GM18870 (cell line): ENCODE results near the gene ALDH16A1.

ENCODE experiments used
- ATAC-seq: cut with Tn5 transposase; IDR thresholded peaks from one replicate; pipeline ENCODE4 v1.9.1; 2021; ENCODE audit warnings: moderate library complexity; ENCODE audit not compliant: unreplicated experiment

The ALDH16A1 gene

DNA sequence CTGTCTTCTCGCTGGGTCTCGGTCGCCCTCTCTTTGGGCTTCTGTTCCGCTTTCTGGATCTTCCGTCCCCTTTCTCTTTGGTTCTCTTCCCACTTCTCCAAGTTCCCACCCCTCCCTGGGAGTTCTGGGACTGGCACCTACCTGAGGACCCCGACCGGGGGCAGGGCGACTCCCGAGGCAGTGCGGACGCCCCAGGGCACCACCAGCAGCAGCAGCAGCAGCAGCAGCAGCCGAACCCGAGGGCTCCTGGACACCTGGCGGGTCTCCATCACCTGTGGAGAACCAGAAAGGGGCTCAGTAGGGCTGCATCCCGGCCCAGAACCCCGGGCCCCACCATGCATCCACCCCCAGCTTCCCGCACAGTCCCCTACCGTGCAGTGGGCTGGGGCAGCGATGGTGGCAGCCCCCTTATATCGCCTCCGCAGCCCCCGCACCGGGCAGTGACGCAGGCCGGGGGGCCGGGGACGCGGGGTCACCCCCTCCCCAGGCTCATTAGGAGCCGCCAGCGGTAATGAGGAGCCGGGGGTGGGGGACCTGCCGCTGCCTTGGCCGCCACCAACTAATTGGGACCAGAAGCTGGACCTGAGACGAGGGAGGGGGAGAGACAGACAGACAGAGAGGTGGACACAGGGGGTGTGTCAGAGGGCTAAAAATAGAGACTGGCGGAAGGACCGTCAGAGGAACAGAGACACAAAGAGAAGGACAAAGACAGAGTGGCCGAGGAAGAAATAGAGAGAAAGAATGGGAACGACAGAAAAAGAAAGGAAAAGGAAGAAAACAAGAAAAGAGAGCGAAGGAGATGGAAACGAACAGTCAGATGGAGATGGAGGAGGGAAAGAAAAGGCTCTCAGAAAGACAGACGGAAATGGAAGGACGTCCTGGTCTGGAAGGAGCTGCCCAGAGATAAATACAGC is 29.7 kb upstream of the ALDH16A1 start, which contains the start of gene PTH2:
Gene PTH2, minus strand, starts transcription at position 371 of the 914 bp plus-strand sequence. Its CDS starts 102 bp downstream, at position 269.
- ATAC-seq, result no peak

GRCh38 chr19:49423985-49424303 is 29.1 kb upstream of the ALDH16A1 start:
- ATAC-seq, result no peak

- no peak for ATAC-seq
Measured at GRCh38 chr19:49425178-49425577, 27.8 kb upstream of the ALDH16A1 start, which contains the start of gene GFY. Gene GFY, plus strand, starts transcription at chr19:49425388. Its CDS starts 1,043 bp downstream, at chr19:49426431.

DNA sequence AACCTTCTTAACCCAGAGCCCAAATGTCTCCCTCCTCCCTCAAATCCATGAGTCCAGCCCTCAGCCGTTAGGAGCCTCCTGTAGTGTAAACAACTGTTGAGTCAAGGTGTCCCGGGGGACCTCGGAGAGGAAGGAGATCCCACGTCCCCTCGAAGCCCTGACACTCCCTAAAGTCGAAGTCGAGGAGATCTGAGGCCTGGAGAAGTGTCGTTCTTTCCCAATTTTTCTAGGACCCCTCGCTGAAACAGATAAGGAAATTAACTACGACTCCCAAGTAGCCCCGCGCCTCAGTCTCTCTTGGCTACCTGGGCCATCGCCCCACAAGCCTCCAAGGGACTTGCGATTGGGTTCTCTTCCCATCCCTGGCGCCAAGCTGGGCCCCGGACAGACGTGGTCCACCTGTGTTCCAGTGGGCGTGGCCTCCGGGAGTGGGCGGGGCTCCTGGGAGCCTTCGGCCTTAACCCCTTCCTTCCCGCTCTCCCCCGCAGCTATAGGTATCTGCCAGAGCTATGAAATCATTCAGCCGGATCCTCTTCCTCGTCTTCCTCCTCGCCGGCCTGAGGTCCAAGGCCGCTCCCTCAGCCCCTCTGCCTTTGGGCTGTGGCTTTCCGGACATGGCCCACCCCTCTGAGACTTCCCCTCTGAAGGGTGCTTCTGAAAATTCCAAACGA is 27.0 kb upstream of the ALDH16A1 start:
- ATAC-seq, result no peak

- no peak for ATAC-seq
Measured at GRCh38 chr19:49427339-49427738, 25.7 kb upstream of the ALDH16A1 start.

GRCh38 chr19:49427855-49428546 is 25.0 kb upstream of the ALDH16A1 start:
- ATAC-seq, result no peak

- ATAC-seq, result no peak
Measured at GRCh38 chr19:49428547-49429451, 24.2 kb upstream of the ALDH16A1 start.

GRCh38 chr19:49430172-49430677 is 22.8 kb upstream of the ALDH16A1 start:
- no peak for ATAC-seq

GRCh38 chr19:49430678-49431329 is 22.2 kb upstream of the ALDH16A1 start:
- ATAC-seq, result no peak

GRCh38 chr19:49431330-49431749 is 21.7 kb upstream of the ALDH16A1 start:
- ATAC-seq, result no peak

GRCh38 chr19:49432141-49433073 is 20.6 kb upstream of the ALDH16A1 start:
- no peak for ATAC-seq

- no peak for ATAC-seq
Measured at GRCh38 chr19:49433240-49433901, 19.7 kb upstream of the ALDH16A1 start.

DNA sequence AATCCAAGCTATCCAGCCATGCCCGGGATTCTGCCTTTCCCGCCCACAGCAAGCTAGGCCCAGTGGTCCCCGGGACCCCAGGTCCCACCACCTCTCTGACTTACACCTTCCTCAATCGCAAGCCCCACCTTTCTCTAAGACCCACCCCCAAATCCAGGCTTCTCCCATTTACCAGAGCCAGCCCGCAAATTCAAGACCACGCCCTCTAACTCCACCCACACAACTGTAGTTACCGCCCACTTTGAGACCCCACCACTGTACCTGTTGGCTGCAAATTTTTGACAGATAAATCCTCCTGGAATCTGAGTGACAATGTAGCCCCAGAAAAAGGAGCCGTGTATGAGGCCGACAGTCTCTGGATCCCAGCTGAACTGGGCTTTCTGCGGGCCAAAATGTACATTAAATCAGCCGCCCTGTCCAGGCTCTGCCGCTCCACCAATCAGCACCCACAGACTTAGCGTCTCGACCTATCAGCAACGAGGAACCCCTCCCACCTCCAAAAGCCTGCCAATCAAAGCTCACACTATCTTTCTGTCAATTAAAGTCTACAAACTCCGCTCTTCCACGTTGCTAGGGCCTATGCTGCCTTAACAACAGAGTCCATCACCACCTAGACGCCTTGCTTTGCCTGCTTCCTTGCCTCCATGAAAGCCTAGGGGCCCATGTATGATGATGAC is 18.0 kb upstream of the ALDH16A1 start:
- no peak for ATAC-seq

DNA sequence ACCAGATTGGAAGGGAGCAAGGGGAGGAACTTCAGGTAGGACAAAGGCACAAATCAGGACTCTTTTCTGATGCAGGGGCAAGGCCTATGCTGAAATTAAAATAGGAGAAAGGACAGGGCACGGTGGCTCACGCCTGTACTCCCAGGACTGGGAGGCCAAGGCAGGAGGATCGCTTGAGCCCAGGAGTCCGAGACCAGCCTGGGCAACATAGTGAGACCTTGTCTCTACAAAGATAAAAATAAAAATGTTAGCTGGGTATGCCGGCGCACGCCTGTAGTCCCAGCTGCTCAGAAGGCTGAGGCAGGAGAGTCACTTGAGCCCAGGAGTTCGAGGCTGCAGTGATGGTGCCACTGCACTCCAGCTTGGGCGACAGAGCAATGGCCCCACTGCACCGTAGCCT is 17.4 kb upstream of the ALDH16A1 start:
- ATAC-seq, result no peak

GRCh38 chr19:49436381-49437017 is 16.5 kb upstream of the ALDH16A1 start:
- no peak for ATAC-seq

DNA sequence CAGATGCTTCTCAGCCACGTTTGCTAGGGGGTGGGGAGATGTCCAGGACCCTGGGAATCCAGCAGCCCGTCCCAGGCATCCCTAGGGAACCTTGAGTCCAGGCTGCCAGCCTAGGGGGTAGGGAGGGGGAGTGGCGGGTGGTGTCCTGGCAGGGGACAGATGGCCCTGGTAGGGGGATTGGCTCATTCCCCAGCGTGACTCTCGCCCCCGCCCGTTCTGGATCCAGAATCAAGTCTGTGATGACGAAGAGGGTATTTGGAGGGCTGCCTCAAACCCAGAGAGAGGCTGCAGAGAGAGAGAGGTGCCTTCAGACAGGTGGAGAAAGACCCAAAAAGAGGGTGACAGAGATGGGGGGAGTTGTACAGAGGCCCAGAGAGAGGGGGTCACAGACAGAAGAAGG is 15.8 kb upstream of the ALDH16A1 start:
- ATAC-seq, result no peak

- ATAC-seq, result no peak
Measured at GRCh38 chr19:49438261-49438660, 14.8 kb upstream of the ALDH16A1 start.
